Measurements from ENCODE around the gene APOB.

DNA sequence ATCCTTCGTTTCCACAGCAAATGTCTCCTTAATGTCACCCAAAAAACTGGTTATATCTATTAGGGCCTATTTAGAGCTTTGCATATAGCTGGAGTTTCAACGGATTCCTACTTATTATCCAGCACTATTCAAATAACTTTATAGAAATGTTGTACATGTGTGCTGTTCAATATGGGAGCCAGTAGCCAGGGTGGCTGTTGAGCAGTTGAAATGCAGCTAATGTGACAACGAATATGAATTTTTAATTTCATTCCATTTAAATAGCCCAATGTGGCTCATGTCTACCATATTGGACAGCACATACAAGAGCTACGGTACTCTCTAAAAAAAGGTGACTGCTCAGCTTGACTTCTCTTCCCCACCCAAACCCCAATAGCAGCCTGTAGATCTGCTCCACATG, 2.4 kb downstream of the APOB start:
- TF ChIP-seq POLR2A (IDR thresholded peaks at IDR 0.05): no peak
- TF ChIP-seq, protein P1, sequence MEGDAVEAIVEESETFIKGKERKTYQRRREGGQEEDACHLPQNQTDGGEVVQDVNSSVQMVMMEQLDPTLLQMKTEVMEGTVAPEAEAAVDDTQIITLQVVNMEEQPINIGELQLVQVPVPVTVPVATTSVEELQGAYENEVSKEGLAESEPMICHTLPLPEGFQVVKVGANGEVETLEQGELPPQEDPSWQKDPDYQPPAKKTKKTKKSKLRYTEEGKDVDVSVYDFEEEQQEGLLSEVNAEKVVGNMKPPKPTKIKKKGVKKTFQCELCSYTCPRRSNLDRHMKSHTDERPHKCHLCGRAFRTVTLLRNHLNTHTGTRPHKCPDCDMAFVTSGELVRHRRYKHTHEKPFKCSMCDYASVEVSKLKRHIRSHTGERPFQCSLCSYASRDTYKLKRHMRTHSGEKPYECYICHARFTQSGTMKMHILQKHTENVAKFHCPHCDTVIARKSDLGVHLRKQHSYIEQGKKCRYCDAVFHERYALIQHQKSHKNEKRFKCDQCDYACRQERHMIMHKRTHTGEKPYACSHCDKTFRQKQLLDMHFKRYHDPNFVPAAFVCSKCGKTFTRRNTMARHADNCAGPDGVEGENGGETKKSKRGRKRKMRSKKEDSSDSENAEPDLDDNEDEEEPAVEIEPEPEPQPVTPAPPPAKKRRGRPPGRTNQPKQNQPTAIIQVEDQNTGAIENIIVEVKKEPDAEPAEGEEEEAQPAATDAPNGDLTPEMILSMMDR (IDR thresholded peaks at IDR 0.05): no peak

Data from Peyer's patch (tissue), 4 donors.